Sigmoid colon (tissue), 7 donors: ENCODE data around the gene MTA3. TPM values are rescaled to one million over a fixed set of nuclear protein-coding genes. Genes with fewer than 3 reads are reported as not detected.

ENCODE experiments used
- DNase-seq: peaks from one replicate; pipeline ENCODE4 v3.0.0-alpha.2; 2019
- H3K27ac ChIP-seq, 4 donors: fragments of 200-600 bp; sonication (generic); one replicate each; pipeline ENCODE4 v1.5.1; 2016 to 2019; ENCODE audit warnings: mild to moderate bottlenecking in 1 of 4
- H3K27me3 ChIP-seq, 3 donors: fragments of 200-600 bp; sonication (generic); one replicate each; pipeline ENCODE4 v1.5.1; 2019; ENCODE audit warnings: mild to moderate bottlenecking in 1 of 3
- H3K36me3 ChIP-seq, 4 donors: fragments of 200-600 bp; sonication (generic); one replicate each; pipeline ENCODE4 v1.5.1; 2016 to 2019
- H3K4me1 ChIP-seq, 4 donors: fragments of 200-600 bp; sonication (generic); one replicate each; pipeline ENCODE4 v1.5.1; 2017 to 2019
- H3K4me3 ChIP-seq, 4 donors: fragments of 200-600 bp; sonication (generic); one replicate each; pipeline ENCODE4 v1.5.1; 2017 to 2019; ENCODE audit warnings: mild to moderate bottlenecking in 2 of 4, moderate library complexity in 1 of 4
- H3K9me3 ChIP-seq, 4 donors: fragments of 200-600 bp in 3 of 4; sonication (generic) in 3 of 4; one replicate each; pipeline versions ENCODE4 v1.5.1 to v1.6.1; 2013 to 2019
- CTCF ChIP-seq, 4 experiments: fragments of 450-650 bp in 3 of 4; fragments of 200-600 bp in 1 of 4; IDR thresholded peaks; one replicate each; pipeline ENCODE4 v1.5.1; 2016 to 2019; ENCODE audit warnings: antibody characterized with exemption in 4 of 4, mild to moderate bottlenecking in 3 of 4, moderate library complexity in 2 of 4
- EP300 ChIP-seq, 4 donors: sonication (generic); formaldehyde crosslinking; IDR thresholded peaks; one replicate each; pipeline ENCODE4 v1.6.1; 2017; ENCODE audit warnings: antibody characterized with exemption in 4 of 4
- POLR2A ChIP-seq, 2 donors: fragments of 450-650 bp; IDR thresholded peaks; one replicate each; pipeline ENCODE4 v1.6.1; 2016; ENCODE audit warnings: antibody characterized with exemption in 2 of 2, mild to moderate bottlenecking in 2 of 2, moderate library complexity in 2 of 2
- POLR2AphosphoS5 ChIP-seq, 4 donors: sonication (generic); formaldehyde crosslinking; IDR thresholded peaks; one replicate each; pipeline ENCODE4 v1.6.1; 2017; ENCODE audit warnings: antibody characterized with exemption in 4 of 4
- WGBS, 2 donors: extraction: QIAGEN DNeasy Blood & Tissue Kit; methylation state at CpG; one replicate each; pipeline ENCODE4 v1.1.7; 2013; 5-methylcytosine and 5-hydroxymethylcytosine counted together
- intact Hi-C: fragments of 100-400 bp; cut with DNase I; formaldehyde crosslinking; loops from one replicate; pipeline ENCODE4 v1.15.1; 2023
- polyA plus RNA-seq, 3 donors: library from polyadenylated mRNA; stranded (reverse); fragments of 200-250 nt; gene quantifications; one replicate each; pipeline ENCODE4 v1.2.3, GENCODE V29; 2013
- total RNA-seq, 4 donors: library from RNA; depleted of rRNA; stranded (reverse); fragments of >200 nt; gene quantifications; one replicate each; pipeline ENCODE4 v1.1.0, GENCODE V29; 2016
- donor health status: healthy with polysubstance abuse.
- donor health status: Bipolar disorder and iron deficiency.
- donor health status: healthy.

Gene MTA3
- total and polyA plus RNA-seq, 7 donors = 24.5 to 53.2 (median 33.9) TPM

GRCh38 chr2:42800981-42801380 is 232.5 kb downstream of the MTA3 start:
- Histone ChIP-seq H3K27ac (peak overlapping the region in 3 of 4 donors; percentile 33 to 64 (median 37)), H3K4me1 (peaks cover 0 to 14% (median 13%) of the 10 kb centered on the region in 4 donors), H3K36me3 (no peaks in the 10 kb centered on the region), H3K27me3 (no peaks in the 10 kb centered on the region), H3K9me3 (no peaks in the 10 kb centered on the region), H3K4me3 (no peak overlapping the region)
- TF ChIP-seq CTCF (IDR thresholded peaks at IDR 0.05) (no peak), EP300 (IDR thresholded peaks at IDR 0.05) (no peak), POLR2A (IDR thresholded peaks at IDR 0.05) (no peak), POLR2AphosphoS5 (IDR thresholded peaks at IDR 0.05) (no peak)
- DNase-seq = no peak
- 76 to 85% methylated on average over 2 of the region's 2 CpGs for WGBS, 2 donors
- intact Hi-C loops = no loop called here

- intact Hi-C loops = no loop called here
- Histone ChIP-seq H3K36me3 (no peaks in the 10 kb centered on the region), H3K27ac (peak overlapping the region in 3 of 4 donors; percentile 33 to 64 (median 37)), H3K27me3 (no peaks in the 10 kb centered on the region), H3K9me3 (no peaks in the 10 kb centered on the region), H3K4me3 (no peak overlapping the region), H3K4me1 (peaks cover 0 to 14% (median 13%) of the 10 kb centered on the region in 4 donors)
- DNase-seq = no peak
- 71 to 75% methylated on average over 4 of the region's 4 CpGs for WGBS, 2 donors
- TF ChIP-seq CTCF (IDR thresholded peaks at IDR 0.05) = no peak
- no peak for TF ChIP-seq EP300 (IDR thresholded peaks at IDR 0.05)
- no peak for TF ChIP-seq POLR2A (IDR thresholded peaks at IDR 0.05)
- no peak for TF ChIP-seq POLR2AphosphoS5 (IDR thresholded peaks at IDR 0.05)
These were observed 232.9 kb downstream of the MTA3 start for GRCh38 chr2:42801381-42801780.

- intact Hi-C loops = no loop called here
- Histone ChIP-seq H3K27me3 (no peaks in the 10 kb centered on the region), H3K4me3 (no peak overlapping the region), H3K4me1 (peaks cover 0 to 14% (median 13%) of the 10 kb centered on the region in 4 donors), H3K9me3 (no peaks in the 10 kb centered on the region), H3K36me3 (no peaks in the 10 kb centered on the region), H3K27ac (no peak overlapping the region)
- DNase-seq = no peak
- WGBS, 2 donors = 94 to 95% methylated on average over 6 of the region's 6 CpGs
- TF ChIP-seq POLR2A (IDR thresholded peaks at IDR 0.05) = no peak
- no peak for TF ChIP-seq EP300 (IDR thresholded peaks at IDR 0.05)
- TF ChIP-seq POLR2AphosphoS5 (IDR thresholded peaks at IDR 0.05) = no peak
- no peak for TF ChIP-seq CTCF (IDR thresholded peaks at IDR 0.05)
These were observed 233.7 kb downstream of the MTA3 start for GRCh38 chr2:42802150-42802549.

- Histone ChIP-seq H3K27me3 (no peaks in the 10 kb centered on the region), H3K36me3 (no peaks in the 10 kb centered on the region), H3K4me3 (no peak overlapping the region), H3K4me1 (peaks cover 0 to 21% (median 18%) of the 10 kb centered on the region in 4 donors), H3K27ac (no peak overlapping the region), H3K9me3 (no peaks in the 10 kb centered on the region)
- 62 to 72% methylated on average over 3 of the region's 3 CpGs for WGBS, 2 donors
- no peak for TF ChIP-seq POLR2A (IDR thresholded peaks at IDR 0.05)
- no peak for TF ChIP-seq CTCF (IDR thresholded peaks at IDR 0.05)
- TF ChIP-seq EP300 (IDR thresholded peaks at IDR 0.05) = no peak
- TF ChIP-seq POLR2AphosphoS5 (IDR thresholded peaks at IDR 0.05) = no peak
- DNase-seq = no peak
- intact Hi-C loops = no loop called here
These were observed 235.9 kb downstream of the MTA3 start for GRCh38 chr2:42804338-42804737.

GRCh38 chr2:42804891-42805290 is 236.5 kb downstream of the MTA3 start:
- H3K9me3 ChIP-seq = no peaks in the 10 kb centered on the region
- no peak overlapping the region for H3K27ac ChIP-seq
- H3K36me3 ChIP-seq = no peaks in the 10 kb centered on the region
- DNase-seq = no peak
- H3K27me3 ChIP-seq = no peaks in the 10 kb centered on the region
- H3K4me1 ChIP-seq = peaks cover 0 to 23% (median 19%) of the 10 kb centered on the region in 4 donors
- TF ChIP-seq POLR2AphosphoS5 (IDR thresholded peaks at IDR 0.05) (no peak), POLR2A (IDR thresholded peaks at IDR 0.05) (no peak), EP300 (IDR thresholded peaks at IDR 0.05) (no peak), CTCF (IDR thresholded peaks at IDR 0.05) (no peak)
- H3K4me3 ChIP-seq = no peak overlapping the region
- 77 to 78% methylated on average over 5 of the region's 5 CpGs for WGBS, 2 donors
- intact Hi-C loops = no loop called here
